Dermis blood vessel endothelial cell (primary cell): ENCODE data around the gene VAV2. TPM values are rescaled to one million over a fixed set of nuclear protein-coding genes. Genes with fewer than 3 reads are reported as not detected.

Experiments
- DNase-seq: peaks from one replicate; pipeline ENCODE4 v3.0.0; 2010
- total RNA-seq: library from RNA; depleted of rRNA; stranded (reverse); fragments of >200 nt; gene quantifications from 2 replicates; pipeline ENCODE4 v1.2.3, GENCODE V29; 2014

Gene VAV2
- total RNA-seq, 1 donor from 2014 or later, result 19.6 TPM

- DNase-seq, result no peak
These were observed 36.0 kb upstream of the VAV2 start for GRCh38 chr9:134028076-134028475.

DNA sequence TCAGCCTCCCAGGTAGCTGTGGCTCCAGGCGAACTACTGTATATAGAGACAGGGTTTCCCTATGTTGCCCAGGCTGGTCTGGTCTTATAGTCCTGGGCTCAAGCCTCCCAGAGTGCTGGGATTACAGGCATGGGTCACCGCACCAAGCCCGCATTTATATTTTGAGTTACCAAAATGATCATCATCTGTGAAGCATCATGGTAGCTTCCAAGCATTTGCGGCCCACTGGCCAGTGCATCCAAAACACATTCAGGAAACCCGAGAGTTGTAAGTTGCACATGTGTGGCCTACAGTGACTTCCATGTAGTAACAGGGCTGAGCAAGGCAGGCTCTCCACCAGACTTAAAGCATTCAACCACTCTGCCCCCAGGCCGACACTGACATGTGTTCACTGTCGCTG lies 35.4 kb upstream of the VAV2 start:
- no peak for DNase-seq

GRCh38 chr9:134026981-134027380 lies 34.9 kb upstream of the VAV2 start:
- no peak for DNase-seq

GRCh38 chr9:134026581-134026980 lies 34.5 kb upstream of the VAV2 start:
- no peak for DNase-seq

DNA sequence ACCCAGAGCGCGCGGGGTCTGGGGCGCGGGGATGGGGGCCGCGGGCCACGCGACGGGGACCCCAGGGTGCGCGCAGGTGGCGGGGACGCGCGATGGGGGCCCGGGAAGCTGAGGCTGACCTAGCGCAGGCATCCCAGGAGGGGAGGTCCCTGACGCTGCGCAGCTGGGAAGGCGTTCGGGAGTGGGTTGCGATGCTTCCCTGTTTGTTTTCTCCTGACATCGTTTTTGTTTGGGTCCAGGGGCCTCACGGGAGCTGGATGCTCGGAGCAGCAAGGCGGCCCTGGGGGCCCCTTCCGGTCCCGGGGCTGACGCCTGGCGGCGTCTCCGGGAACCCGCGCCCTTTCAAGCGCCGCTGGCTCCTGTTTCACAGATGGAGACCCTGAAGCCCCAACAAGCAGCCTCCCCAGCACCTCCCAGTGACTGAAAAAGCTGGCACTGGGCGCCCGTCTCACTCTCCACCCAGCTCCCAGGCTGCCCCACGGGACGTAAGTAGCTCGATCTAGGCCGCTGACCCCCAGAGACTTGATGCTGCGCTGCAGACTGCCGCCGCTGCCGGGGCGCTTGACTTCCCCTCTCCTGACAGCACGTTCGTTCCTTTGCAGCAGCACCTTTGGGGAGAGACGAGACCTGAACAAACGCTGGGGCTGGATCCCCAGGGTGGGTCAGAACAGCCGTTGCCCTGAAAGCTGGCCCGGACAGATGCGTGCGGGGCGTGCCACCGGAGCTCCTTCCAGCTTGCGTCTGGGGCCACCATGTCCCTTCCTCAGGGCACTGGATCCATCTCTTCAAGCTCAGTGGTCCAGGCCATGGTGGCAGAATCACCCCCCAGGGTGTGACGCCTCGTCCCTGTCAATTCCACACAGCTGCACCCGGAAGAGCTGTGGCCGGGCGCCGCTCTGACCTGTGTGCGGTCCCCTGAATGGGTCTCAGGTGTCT lies 33.8 kb upstream of the VAV2 start:
- DNase-seq, result peak; percentile 39

- peak; percentile 100 for DNase-seq
These were observed 32.9 kb upstream of the VAV2 start, which contains the start of gene BRD3OS for GRCh38 chr9:134024828-134025605. TSS of gene BRD3OS (plus strand) at chr9:134025481. CDS start at chr9:134026748, 1,267 bp downstream.

GRCh38 chr9:134024214-134024792 lies 32.2 kb upstream of the VAV2 start:
- no peak for DNase-seq

GRCh38 chr9:134014946-134015345 lies 22.8 kb upstream of the VAV2 start:
- no peak for DNase-seq

DNA sequence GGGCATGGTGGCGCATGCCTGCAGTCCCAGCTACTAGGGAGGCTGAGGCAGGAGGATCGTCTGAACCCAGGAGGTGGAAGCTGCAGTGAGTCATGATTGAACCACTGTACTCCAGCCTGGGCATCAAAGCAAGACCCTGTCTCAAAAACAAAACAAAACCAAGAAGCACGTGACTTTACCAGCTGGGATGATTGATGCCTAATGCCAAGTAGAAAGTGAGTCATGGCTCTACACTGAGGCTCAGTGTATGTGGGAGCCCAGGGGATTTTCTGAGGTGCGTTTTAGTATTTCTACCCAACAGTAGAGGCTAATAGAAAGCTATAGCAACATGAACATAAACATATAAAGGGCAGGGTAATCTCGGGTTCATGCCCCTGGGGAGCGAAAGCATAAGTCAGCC lies 19.3 kb upstream of the VAV2 start:
- DNase-seq, result peak; percentile 38

- DNase-seq, result peak; percentile 82
These were observed 18.4 kb upstream of the VAV2 start for GRCh38 chr9:134010310-134011173.

DNA sequence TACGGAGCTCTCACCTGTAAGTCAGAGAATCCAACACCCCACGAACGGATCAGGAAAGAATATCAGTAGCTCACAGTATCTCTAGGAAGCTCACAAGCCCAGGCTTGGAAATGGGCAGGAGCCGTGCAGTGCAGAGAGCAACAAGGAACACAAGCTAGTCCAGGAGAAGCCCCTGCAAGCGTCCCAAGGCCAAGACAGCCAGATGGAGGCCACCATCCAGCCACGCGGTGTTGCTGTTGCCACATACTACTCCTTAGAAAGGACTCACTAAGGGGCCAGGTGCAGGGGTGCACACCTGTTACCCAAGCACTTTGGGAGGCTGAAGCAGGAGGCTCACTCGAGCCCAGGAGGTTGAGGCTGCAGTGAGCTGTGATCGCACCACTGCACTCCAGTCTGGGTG lies 15.4 kb upstream of the VAV2 start:
- no peak for DNase-seq

DNA sequence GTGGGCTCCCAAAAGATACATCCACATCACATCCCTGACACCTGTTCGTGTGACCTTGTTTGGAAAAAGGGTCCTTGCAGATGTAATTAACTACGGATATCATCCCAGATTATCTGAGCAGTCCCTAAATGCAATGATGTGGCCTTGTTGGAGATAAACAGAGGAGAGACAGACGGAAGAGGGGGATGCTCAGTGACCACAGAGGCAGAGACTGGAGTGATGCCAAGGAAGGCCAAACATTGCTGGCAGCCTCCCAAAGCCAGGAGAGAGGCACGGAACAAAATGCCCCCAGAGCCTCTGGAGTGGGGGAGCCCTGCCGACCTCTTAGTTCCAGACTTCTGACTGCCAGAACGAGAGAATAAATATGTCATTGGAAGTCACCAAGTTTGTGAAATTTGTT lies 15.0 kb upstream of the VAV2 start:
- no peak for DNase-seq

GRCh38 chr9:134005381-134005780 lies 13.3 kb upstream of the VAV2 start:
- no peak for DNase-seq

DNA sequence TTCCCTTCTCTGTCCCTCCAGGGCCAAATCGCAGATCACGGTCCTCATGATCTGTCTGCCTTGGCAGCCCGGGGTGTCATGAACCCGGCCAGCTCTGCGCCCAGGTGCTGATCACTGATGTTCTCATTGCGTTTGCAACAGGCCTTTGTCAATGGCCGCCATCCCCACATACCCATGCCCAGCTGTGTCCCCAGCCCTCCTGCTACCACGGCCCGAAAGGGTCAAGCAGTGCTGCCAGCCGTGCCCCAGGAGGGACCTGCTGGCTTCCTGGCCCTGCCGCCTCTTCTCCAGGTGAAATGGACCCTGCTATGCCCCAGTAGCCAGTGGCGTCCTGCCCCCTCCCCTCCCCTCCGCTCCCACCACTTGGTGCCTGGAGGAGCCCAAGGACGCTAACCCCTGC lies 12.8 kb upstream of the VAV2 start:
- DNase-seq, result no peak

GRCh38 chr9:134004131-134004873 lies 12.2 kb upstream of the VAV2 start:
- no peak for DNase-seq

GRCh38 chr9:134003237-134003636 lies 11.1 kb upstream of the VAV2 start:
- no peak for DNase-seq

- DNase-seq, result no peak
These were observed 10.7 kb upstream of the VAV2 start for GRCh38 chr9:134002796-134003195.

- DNase-seq, result no peak
These were observed 7.7 kb upstream of the VAV2 start for GRCh38 chr9:133999851-134000265.

GRCh38 chr9:133998915-133999595 lies 6.9 kb upstream of the VAV2 start:
- DNase-seq, result no peak

- DNase-seq, result no peak
These were observed 5.5 kb upstream of the VAV2 start for GRCh38 chr9:133997584-133997983.
